ENCODE measurements around the gene LIPC.

Gene LIPC

DNA sequence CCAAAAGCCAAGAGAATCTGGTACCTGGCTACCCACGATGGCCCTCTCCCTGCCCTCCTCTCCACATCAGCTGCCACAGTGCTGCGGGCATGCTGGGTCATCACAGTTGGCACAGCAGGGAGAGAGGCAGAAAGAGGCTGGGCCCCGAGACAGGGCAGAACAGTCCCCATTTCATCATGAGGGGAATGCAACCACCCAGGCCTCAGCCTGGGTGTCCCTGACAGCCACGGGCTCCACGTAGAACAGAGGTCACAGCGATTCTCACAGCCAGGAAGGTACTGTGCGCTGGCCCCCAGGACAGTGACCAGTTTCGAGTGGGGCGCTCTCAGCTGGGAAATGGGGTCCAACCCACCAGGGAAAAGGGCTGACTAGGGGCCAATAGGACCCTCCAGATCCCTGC is 6.3 kb downstream of the LIPC start:
- no peak for DNase-seq

- no peak for DNase-seq
Observed at GRCh38 chr15:58438956-58439355, 7.2 kb downstream of the LIPC start.

- no peak for DNase-seq
Observed at GRCh38 chr15:58440158-58440910, 8.5 kb downstream of the LIPC start.

DNA sequence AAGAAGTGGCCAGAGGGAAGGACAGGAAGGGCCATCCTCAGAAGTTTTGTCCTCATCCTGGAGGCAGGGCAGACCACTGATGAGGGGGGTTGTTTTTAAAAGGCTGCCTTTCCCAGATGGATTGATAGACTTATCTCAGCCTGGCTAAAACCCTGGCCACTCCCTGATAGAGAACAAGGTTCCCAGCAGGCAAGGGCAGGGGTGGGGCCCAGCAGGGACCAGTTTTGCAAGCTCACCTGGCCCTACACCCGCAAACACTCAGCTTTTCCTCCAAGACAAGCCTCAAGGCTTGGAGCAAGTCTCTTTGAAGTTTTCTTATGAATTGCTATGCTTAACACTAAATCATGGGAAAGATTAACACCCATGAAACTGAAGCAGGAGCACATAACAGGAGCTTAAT is 9.1 kb downstream of the LIPC start:
- no peak for DNase-seq

DNA sequence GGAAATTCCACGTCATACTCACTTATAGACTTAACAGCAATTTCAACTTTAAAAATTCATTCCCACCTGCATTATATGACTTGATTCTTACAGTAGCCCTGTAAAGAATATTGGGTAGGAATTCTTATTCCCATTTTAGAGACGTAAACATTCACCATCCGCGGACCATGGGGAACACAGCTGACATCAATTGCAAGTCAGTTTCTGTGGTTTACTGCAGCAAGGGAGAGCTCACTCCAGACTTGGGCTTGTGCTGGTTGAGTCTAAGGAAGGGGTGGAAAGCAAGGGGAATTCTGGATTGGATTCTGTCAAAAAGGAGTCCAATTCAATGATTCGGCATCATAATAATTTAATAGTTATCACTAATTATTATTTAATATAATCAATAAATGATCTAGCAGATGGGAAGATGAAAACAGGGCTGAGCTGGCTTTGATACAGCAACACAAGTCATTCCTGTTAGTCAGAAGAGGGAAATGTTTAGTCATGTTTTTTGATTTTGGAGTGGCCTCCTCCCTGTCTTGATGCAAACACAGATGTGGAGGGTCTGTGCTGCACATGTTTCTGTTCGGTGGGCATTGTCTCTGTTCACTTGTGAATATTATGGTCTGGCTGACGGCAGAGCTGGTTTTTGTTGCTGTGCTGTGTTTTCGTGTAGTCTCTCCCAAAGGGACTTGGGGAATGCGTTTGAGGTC is 9.7 kb downstream of the LIPC start:
- no peak for DNase-seq

DNA sequence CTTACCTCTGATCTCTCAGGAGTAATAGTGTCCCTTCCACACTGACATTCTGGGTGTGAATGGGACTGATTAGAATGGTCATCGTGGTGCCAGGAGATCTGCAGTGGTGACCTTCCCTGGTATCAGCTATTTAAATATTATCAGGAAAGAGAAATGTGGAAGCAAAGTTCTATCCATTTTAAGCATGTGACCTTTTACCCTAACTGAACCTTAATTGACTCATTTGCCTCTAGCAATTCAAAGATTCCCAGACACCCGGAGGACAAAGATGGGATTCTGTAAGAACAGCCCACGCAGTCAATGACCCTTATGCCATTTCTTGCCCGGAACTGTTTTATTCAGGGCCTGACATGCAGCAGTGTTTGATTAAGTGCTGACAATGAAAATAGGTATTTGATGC is 10.3 kb downstream of the LIPC start:
- DNase-seq, result no peak

GRCh38 chr15:58443308-58443707 is 11.5 kb downstream of the LIPC start:
- no peak for DNase-seq

DNA sequence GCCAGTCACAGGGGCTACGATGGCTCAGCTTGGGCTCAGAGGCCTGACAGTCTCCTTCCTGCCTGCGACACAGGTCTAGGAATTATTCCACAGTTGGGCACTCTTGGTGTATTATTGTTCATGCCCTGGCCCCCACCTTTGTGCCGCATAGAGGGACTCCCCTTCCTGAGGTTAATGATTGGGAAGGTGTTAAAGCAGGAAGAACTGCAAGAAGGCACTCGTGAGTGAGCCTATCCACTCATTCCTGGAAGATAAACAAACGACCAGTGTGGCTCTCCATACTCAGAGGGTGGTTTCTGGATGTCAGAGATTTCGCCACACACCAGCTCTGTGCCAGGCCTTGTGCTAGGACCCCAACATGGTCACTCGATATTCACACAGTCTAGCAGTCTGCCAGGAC is 12.3 kb downstream of the LIPC start:
- no peak for DNase-seq

GRCh38 chr15:58444658-58445332 is 13.0 kb downstream of the LIPC start:
- no peak for DNase-seq

- DNase-seq, result no peak
Observed at GRCh38 chr15:58445865-58446264, 14.1 kb downstream of the LIPC start.

DNA sequence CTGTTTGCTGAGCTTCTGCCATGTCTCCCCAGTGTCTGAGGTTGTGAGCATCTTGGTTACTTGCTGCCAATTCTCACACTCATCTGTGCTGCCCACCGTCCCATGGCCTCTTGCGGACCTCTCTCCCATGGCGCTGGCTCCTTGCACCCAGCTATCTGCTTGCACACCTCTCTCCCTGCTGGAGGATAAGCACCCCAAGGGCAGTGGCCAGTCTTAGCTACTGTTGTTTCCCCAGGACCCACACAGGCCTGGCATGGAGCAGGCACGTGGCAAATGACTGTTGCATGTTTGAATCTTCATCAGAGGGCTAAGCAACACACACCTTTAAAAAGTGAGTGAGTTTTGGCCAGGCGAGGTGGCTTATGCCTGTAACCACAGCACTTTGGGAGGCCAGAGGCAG is 14.7 kb downstream of the LIPC start:
- no peak for DNase-seq

- DNase-seq, result no peak
Observed at GRCh38 chr15:58447271-58448010, 15.7 kb downstream of the LIPC start.

- no peak for DNase-seq
Observed at GRCh38 chr15:58448331-58448730, 16.5 kb downstream of the LIPC start.

GRCh38 chr15:58448906-58449305 is 17.1 kb downstream of the LIPC start:
- DNase-seq, result no peak

GRCh38 chr15:58451826-58452225 is 20.0 kb downstream of the LIPC start:
- DNase-seq, result no peak

DNA sequence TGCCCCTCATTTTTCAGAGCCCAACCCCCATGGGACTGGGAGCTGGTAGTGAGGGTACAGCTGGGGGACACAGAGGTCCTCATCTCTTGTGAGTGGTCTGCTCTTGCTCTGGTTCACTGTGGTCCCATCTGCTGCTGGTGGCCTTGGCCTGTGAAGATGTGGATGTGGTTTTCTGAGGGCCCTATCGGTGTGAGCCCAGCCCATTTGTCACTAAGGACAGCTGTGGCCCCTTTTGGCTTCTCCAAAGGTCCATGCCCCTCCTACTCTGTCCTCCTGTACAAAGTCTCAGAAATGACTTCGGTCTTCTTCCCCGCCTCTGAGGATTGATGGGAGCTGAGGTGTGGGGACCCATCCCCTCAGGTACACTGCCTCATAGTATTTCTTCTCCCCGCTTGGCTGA is 21.0 kb downstream of the LIPC start:
- DNase-seq, result no peak

DNA sequence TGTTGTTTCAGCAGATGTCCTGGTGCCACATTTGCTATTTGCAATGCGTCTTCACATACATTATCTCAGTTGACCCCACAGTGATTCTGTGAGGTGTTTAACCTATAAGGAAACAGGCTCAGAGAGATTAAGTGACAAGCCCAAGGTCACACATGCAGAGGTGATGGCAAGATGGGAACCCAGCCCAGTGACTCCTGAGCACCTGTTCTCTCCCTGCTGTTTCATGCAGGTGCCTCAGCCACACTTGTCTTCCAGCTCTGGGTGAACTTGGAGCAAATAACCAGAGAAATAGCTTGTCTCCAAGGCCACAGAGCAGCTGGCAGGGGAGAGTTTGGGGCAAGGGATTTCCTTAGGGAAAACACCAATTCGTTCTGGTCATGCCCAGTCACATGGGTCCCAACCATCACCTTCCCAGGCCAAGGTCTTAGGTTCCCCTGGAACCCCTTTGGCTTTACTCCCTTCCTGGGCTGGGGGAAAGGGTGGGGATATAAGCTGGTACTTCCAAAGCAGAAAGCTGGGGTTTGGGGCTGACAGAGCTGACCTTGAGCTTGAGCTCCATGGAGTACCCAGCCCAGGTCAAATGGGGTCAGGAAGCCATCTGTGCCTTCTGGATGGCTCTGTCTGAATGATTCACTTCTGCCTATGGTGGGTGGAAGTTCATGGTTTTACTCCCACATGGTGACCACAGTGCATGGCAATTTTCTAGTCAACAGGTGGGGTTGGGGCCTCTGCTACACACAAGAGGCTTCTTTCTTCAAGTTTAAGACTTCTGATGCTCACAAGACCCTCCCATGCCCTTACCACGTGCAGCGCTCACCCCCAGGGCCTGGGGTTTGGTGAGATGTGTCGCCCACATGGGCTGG is 22.4 kb downstream of the LIPC start:
- no peak for DNase-seq

DNA sequence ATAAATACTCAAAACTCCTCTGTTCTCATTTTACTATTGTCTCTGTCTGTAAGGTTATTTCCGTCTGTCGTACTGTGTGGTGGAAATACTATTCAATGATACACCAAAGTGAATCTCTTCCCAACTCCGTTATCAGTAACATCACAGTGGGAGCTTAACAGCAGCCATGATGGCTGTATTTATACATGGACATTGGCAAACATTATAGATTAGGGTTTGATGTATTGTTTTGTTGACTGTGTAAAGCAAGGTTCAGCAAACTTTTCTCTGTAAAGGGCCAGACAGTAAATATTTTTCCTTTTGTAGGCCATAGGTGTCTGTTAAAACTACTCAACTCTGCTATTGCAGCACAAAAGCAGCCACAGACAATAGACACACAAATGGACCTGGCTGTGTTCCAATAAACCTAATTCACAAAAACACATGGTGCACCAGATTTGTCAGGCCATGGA is 23.2 kb downstream of the LIPC start:
- peak; percentile 24 for DNase-seq

DNA sequence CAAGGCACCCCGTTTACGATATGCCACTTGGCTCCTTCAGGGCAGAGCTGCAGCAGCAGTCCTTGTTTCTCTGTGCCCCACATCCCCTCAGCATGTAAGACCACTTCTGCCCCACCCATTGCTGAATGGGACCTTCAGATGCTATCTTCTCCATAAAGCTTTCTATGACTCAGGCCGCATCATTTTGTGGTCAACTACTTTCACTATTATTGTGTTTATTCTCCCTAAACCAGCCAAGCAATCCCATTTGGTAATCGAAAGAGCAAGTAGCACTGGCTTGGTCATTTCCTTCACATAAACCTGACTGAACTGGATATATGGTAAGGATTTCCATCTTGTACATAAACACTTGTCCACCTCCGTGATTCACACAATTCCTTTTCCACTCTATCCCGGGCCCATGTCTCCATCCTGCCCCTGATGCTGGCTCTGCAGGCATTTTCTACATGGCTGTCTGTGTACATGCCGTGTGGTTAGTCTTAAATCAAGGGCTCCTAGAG is 25.7 kb downstream of the LIPC start:
- DNase-seq, result no peak

DNA sequence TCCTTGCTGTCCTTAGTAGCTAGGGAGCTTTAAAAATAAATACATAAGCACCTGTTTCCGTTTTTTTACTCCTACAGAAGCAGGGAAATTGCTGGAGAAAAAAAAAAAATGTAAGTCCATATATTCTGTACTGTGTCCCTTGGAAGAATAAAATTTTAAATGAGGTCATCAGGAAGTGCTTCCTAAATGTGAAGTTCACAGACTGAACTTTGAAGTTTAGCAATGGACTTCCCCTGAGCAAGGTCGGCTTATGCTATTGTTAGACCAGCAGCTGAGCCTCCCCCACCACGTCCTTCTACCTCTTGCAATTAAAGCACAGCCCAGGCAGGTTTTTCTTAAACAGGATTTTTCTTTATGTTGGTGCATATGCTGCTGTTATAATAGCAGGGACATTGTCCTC is 26.3 kb downstream of the LIPC start:
- DNase-seq, result no peak

- DNase-seq, result no peak
Observed at GRCh38 chr15:58459045-58459444, 27.3 kb downstream of the LIPC start.

DNA sequence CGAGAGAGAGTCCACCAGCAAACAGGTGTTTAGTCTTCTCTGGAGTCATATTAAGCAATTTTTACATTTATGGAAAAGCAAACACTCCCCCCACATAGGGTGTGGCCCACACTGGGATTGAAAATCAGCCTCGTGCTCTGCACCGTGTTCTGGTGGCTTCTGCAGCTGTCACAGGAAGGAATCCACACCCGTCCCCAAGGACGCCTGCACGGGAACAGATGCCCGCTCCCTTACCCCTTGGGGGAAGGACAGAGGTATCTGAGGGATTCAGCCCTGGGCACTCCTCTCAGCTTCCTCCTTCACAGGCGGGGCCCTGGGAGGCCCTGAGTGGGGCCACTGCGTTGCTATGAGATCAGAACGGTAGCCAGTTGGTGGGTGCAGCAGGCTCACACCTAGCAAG is 27.8 kb downstream of the LIPC start:
- no peak for DNase-seq

All from NCI-H2227 treated with DMSO at 0.1 percent for 48 hours (cell line).